ENCODE results near the gene TAS2R60.

GRCh38 chr7:143462045-143462444, 18.8 kb downstream of the TAS2R60 start:
- no peak for TF ChIP-seq CTCF (conservative IDR thresholded peaks at IDR 0.05; ENCODE audit: low read depth, low read length)
- TF ChIP-seq EZH2 (IDR thresholded peaks at IDR 0.05; ENCODE audit: borderline replicate concordance, low read depth, low read length, poor library complexity, severe bottlenecking): no peak

Measured in A673 (cell line).